GM12891 (cell line): ENCODE measurements around the gene MLLT6.

ENCODE experiments used
- PAX5 ChIP-seq: IDR thresholded peaks from 2 replicates; pipeline ENCODE4 v1.6.1; 2011; ENCODE audit warnings: low read length, moderate library complexity, mild to moderate bottlenecking; ENCODE audit not compliant: insufficient read depth, severe bottlenecking
- POLR2A ChIP-seq: IDR thresholded peaks from 2 replicates; pipeline ENCODE4 v1.6.1; 2011; ENCODE audit warnings: low read depth, low read length, control low read depth
- POLR2AphosphoS5 ChIP-seq: IDR thresholded peaks from 2 replicates; pipeline ENCODE4 v1.6.1; 2011; ENCODE audit warnings: low read depth, low read length, control low read depth
- SPI1 ChIP-seq: IDR thresholded peaks from 2 replicates; pipeline ENCODE4 v1.6.1; 2011; ENCODE audit warnings: low read depth, low read length, control low read depth
- TAF1 ChIP-seq: IDR thresholded peaks from 2 replicates; pipeline ENCODE4 v1.6.1; 2011; ENCODE audit warnings: low read depth, low read length, control low read depth

GRCh38 chr17:38710604-38710962 lies 5.5 kb downstream of the MLLT6 start:
- TF ChIP-seq POLR2A (no peak), TAF1 (no peak), POLR2AphosphoS5 (no peak), PAX5 (no peak), SPI1 (no peak)
